Karpas-422 (cell line): Measurements from ENCODE around the gene MAP3K1. TPM values are rescaled to one million over a fixed set of nuclear protein-coding genes. Genes with fewer than 3 reads are reported as not detected.

Experiments used
- DNase-seq: peaks from one replicate; pipeline ENCODE4 v3.0.0-alpha.2; 2015
- H2AFZ ChIP-seq: fragments of 200-600 bp; sonication (generic); 2 replicates; pipeline ENCODE4 v1.6.1; 2014; ENCODE audit warnings: antibody characterized with exemption, low read length, mixed read lengths
- H3K27ac ChIP-seq: fragments of 200-600 bp; sonication (generic); 2 replicates; pipeline ENCODE4 v1.5.1; 2014; ENCODE audit warnings: mild to moderate bottlenecking, low read length, moderate library complexity
- H3K27me3 ChIP-seq: fragments of 200-600 bp; sonication (generic); 2 replicates; pipeline ENCODE4 v1.6.1; 2014; ENCODE audit warnings: low read length, mixed read lengths
- H3K36me3 ChIP-seq: fragments of 200-600 bp; sonication (generic); 2 replicates; pipeline ENCODE4 v1.6.1; 2014; ENCODE audit warnings: low read length, mixed read lengths; ENCODE audit not compliant: insufficient read depth
- H3K4me1 ChIP-seq: fragments of 200-600 bp; sonication (generic); 2 replicates; pipeline ENCODE4 v1.6.1; 2014; ENCODE audit warnings: mild to moderate bottlenecking, low read length, mixed read lengths
- H3K4me2 ChIP-seq: fragments of 200-600 bp; sonication (generic); 2 replicates; pipeline ENCODE4 v1.6.1; 2014; ENCODE audit warnings: low read length, low read depth, mild to moderate bottlenecking; ENCODE audit not compliant: poor library complexity, severe bottlenecking
- H3K4me3 ChIP-seq: fragments of 200-600 bp; sonication (generic); 2 replicates; pipeline ENCODE4 v1.5.1; 2014; ENCODE audit warnings: mild to moderate bottlenecking, antibody characterized with exemption, low read length, mixed read lengths
- H3K79me2 ChIP-seq: fragments of 200-600 bp; sonication (generic); 2 replicates; pipeline ENCODE4 v1.6.1; 2014; ENCODE audit warnings: mild to moderate bottlenecking, low read length, mixed read lengths
- H3K9ac ChIP-seq: fragments of 200-600 bp; sonication (generic); 2 replicates; pipeline ENCODE4 v1.6.0; 2014; ENCODE audit warnings: low read length
- H3K9me2 ChIP-seq: fragments of 200-600 bp; sonication (generic), shearing (Covaris generic); replicated peaks from 2 replicates; pipeline ENCODE4 v1.6.0; 2014; ENCODE audit warnings: mild to moderate bottlenecking, low read length, moderate library complexity; ENCODE audit not compliant: insufficient read depth
- H3K9me3 ChIP-seq: fragments of 300-700, 200-600 bp; sonication (generic); 2 replicates; pipeline ENCODE4 v1.6.1; 2014; ENCODE audit warnings: low read length, mixed read lengths
- H4K20me1 ChIP-seq: fragments of 200-600 bp; sonication (generic); 2 replicates; pipeline ENCODE4 v1.6.1; 2014; ENCODE audit warnings: mild to moderate bottlenecking, antibody characterized with exemption, low read length, low read depth; ENCODE audit not compliant: insufficient read depth
- total RNA-seq: library from RNA; depleted of rRNA; stranded (reverse); fragments of >200 nt; shearing (Covaris generic); gene quantifications from 2 replicates; pipeline ENCODE4 v1.2.3, GENCODE V29; 2014; ENCODE audit warnings: low replicate concordance; rRNA removed

The MAP3K1 gene
- total RNA-seq, 1 experiment from 2014 or later = 68.0 TPM

- Histone ChIP-seq H3K27me3 (no peaks in the 10 kb centered on the region), H3K9me3 (no peaks in the 10 kb centered on the region), H3K27ac (no peak overlapping the region), H2AFZ (no peak overlapping the region), H3K9me2 (no peaks in the 10 kb centered on the region), H3K4me1 (peaks cover 3% of the 10 kb centered on the region; the same call in 1 of the 2 replicates), H4K20me1 (no peaks in the 10 kb centered on the region), H3K4me3 (no peak overlapping the region), H3K79me2 (peaks cover 53% of the 10 kb centered on the region), H3K9ac (no peak overlapping the region), H3K36me3 (peaks cover 72% of the 10 kb centered on the region), H3K4me2 (no peak overlapping the region)
- DNase-seq = no peak
These were observed 123.5 kb downstream of the MAP3K1 start for GRCh38 chr5:56938858-56939257.

GRCh38 chr5:56941981-56942380, 126.6 kb downstream of the MAP3K1 start:
- no peaks in the 10 kb centered on the region for H3K9me2 ChIP-seq
- no peaks in the 10 kb centered on the region for H3K9me3 ChIP-seq
- H3K4me2 ChIP-seq = no peak overlapping the region
- H4K20me1 ChIP-seq = no peaks in the 10 kb centered on the region
- H3K4me1 ChIP-seq = peaks cover 3% of the 10 kb centered on the region
- no peak for DNase-seq
- H3K27me3 ChIP-seq = no peaks in the 10 kb centered on the region
- H3K27ac ChIP-seq = no peak overlapping the region
- H2AFZ ChIP-seq = no peak overlapping the region
- H3K9ac ChIP-seq = no peak overlapping the region
- peaks cover 66% of the 10 kb centered on the region; the same call in 1 of the 2 replicates for H3K36me3 ChIP-seq
- no peak overlapping the region for H3K4me3 ChIP-seq
- peaks cover 61% of the 10 kb centered on the region for H3K79me2 ChIP-seq

Other genes starting within 250 kb of the MAP3K1 start
- 19.2 and 28.4 TPM in 2 replicates for gene SETD9, start 94.0 kb downstream of the MAP3K1 start, total RNA-seq
- 21.3 and 41.4 TPM in 2 replicates for gene MIER3, start 136.6 kb downstream of the MAP3K1 start, total RNA-seq